Osteocyte (in vitro differentiated cells): ENCODE measurements around the gene ANTKMT. TPM values are rescaled to one million over a fixed set of nuclear protein-coding genes. Genes with fewer than 3 reads are reported as not detected.

Experiments
- DNase-seq: peaks from one replicate; pipeline ENCODE4 v3.0.0; 2021; ENCODE audit warnings: mixed read lengths; ENCODE audit not compliant: unreplicated experiment; ENCODE audit errors: extremely low spot score
- H3K27ac Mint-ChIP-seq: one replicate; pipeline ENCODE4 v1.8.0; 2021; ENCODE audit warnings: mild to moderate bottlenecking, mixed read lengths; ENCODE audit not compliant: unreplicated experiment
- H3K27me3 Mint-ChIP-seq: one replicate; pipeline ENCODE4 v1.8.0; 2021; ENCODE audit warnings: mixed read lengths; ENCODE audit not compliant: unreplicated experiment
- H3K36me3 Mint-ChIP-seq: one replicate; pipeline ENCODE4 v1.8.0; 2021; ENCODE audit warnings: mixed read lengths; ENCODE audit not compliant: unreplicated experiment
- H3K4me1 Mint-ChIP-seq: one replicate; pipeline ENCODE4 v1.8.0; 2021; ENCODE audit warnings: mixed read lengths; ENCODE audit not compliant: unreplicated experiment
- H3K4me3 Mint-ChIP-seq: one replicate; pipeline ENCODE4 v1.8.0; 2021; ENCODE audit warnings: mild to moderate bottlenecking, moderate library complexity, mixed read lengths; ENCODE audit not compliant: unreplicated experiment
- H3K9me3 Mint-ChIP-seq: one replicate; pipeline ENCODE4 v1.8.0; 2021; ENCODE audit warnings: mixed read lengths; ENCODE audit not compliant: unreplicated experiment
- total RNA-seq: library from RNA; stranded (reverse); gene quantifications from 2 replicates; pipeline ENCODE4 v1.2.1, GENCODE V29; 2021
- TF ChIP-seq, protein P1 (sequence below): fragments of 200-600 bp; sonication (generic); IDR thresholded peaks from 2 replicates; pipeline ENCODE4 v1.5.0; 2021; ENCODE audit warnings: antibody characterized with exemption, mild to moderate bottlenecking, moderate library complexity

Gene ANTKMT
- total RNA-seq, 1 donor from 2014 or later: 41.7 TPM

DNA sequence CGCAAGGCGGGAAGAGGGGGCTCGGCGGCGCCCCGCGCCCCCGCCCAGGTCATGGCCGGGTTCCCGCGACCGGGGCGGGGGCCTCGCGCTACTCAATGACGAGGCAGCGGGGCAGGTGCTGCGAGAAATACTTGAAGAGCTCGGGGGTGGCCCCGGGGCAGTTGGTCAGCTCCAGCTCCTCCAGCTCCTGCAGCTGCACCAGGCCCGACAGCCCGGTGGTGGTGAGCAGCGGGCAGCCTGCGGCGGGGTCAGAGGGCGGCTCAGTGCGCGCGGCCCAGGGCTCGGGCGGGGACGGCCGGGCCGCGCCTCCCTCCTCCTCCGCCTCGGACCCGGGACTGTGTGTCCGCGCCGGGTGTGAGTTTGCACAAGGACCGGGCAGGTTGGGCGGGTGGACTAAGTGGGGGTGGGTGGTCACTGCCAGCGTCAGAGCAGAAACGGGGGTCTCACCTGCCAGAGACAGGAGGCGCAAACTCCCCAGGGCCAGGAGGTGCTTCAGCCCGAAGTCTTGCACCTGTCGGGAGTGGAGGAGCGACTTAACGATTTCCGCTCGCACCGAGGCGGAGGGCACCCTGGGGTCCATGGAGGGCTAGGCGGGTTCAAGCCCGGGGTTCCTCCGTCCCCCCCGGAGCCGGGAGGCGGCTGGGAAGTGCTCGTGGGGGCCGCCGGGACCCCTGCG lies 26.6 kb upstream of the ANTKMT start:
- no peak for DNase-seq
- no peak overlapping the region for H3K27ac Mint-ChIP-seq
- H3K4me3 Mint-ChIP-seq: no peak overlapping the region
- TF ChIP-seq, protein P1, sequence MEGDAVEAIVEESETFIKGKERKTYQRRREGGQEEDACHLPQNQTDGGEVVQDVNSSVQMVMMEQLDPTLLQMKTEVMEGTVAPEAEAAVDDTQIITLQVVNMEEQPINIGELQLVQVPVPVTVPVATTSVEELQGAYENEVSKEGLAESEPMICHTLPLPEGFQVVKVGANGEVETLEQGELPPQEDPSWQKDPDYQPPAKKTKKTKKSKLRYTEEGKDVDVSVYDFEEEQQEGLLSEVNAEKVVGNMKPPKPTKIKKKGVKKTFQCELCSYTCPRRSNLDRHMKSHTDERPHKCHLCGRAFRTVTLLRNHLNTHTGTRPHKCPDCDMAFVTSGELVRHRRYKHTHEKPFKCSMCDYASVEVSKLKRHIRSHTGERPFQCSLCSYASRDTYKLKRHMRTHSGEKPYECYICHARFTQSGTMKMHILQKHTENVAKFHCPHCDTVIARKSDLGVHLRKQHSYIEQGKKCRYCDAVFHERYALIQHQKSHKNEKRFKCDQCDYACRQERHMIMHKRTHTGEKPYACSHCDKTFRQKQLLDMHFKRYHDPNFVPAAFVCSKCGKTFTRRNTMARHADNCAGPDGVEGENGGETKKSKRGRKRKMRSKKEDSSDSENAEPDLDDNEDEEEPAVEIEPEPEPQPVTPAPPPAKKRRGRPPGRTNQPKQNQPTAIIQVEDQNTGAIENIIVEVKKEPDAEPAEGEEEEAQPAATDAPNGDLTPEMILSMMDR: no peak
- no peaks in the 10 kb centered on the region for H3K9me3 Mint-ChIP-seq
- H3K36me3 Mint-ChIP-seq: no peaks in the 10 kb centered on the region
- peaks cover 11% of the 10 kb centered on the region for H3K4me1 Mint-ChIP-seq
- H3K27me3 Mint-ChIP-seq: peaks cover 29% of the 10 kb centered on the region

- Mint-ChIP-seq H3K36me3 (no peaks in the 10 kb centered on the region), H3K4me1 (peaks cover 7% of the 10 kb centered on the region), H3K27ac (no peak overlapping the region), H3K27me3 (peaks cover 29% of the 10 kb centered on the region), H3K4me3 (no peak overlapping the region), H3K9me3 (no peaks in the 10 kb centered on the region)
- no peak for DNase-seq
- TF ChIP-seq, protein P1: no peak
Measured at GRCh38 chr16:694863-695354, 26.0 kb upstream of the ANTKMT start.

DNA sequence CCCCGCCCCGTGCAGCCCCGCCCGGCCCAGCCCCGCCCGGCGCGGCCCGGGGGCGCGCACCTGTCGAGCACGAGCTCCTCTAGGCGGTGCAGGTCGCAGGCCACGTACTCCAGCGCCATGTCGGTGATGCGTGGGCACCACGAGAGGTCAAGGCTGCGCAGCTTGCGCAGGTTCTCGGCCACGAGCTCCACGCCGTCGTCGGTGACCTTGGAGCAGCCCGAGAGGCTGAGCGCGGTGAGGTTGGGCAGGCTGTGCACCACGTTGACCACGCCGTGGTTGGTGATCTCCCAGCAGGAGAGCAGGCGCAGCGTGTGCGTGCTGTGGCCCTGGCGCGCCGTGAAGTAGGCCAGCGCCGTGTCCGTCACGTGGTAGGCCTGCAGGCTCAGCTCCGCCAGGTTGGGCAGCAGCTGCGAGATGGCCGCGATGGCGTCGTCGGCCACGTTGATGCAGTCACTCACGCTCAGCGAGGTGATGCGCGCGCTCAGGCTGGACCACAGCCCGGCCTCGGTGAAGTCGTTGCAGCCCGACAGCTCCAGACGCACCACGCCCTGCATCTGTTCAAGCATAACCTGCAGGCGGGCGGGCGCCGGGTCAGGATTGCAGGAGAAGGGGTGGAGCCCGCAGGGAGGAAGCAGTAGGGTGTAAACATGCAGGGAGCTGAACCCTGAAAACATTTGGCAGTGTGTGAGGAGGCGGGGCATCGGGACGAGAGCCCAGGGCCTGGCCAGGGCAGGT lies 25.4 kb upstream of the ANTKMT start:
- H3K27ac Mint-ChIP-seq: no peak overlapping the region
- DNase-seq: no peak

GRCh38 chr16:698911-699671 lies 21.9 kb upstream of the ANTKMT start:
- no peak for DNase-seq
- Mint-ChIP-seq H3K27me3 (peaks cover 38% of the 10 kb centered on the region), H3K4me3 (no peak overlapping the region), H3K27ac (no peak overlapping the region), H3K4me1 (no peaks in the 10 kb centered on the region), H3K9me3 (no peaks in the 10 kb centered on the region), H3K36me3 (no peaks in the 10 kb centered on the region)
- TF ChIP-seq, protein P1: no peak

More for the DNA sequence above, 25.4 kb upstream of the ANTKMT start:
- Mint-ChIP-seq H3K4me3 (no peak overlapping the region), H3K9me3 (no peaks in the 10 kb centered on the region), H3K27me3 (peaks cover 30% of the 10 kb centered on the region), H3K36me3 (no peaks in the 10 kb centered on the region), H3K4me1 (peaks cover 2% of the 10 kb centered on the region)
- TF ChIP-seq, protein P1: no peak
